Measurements from ENCODE around the gene AGPAT3.

GRCh38 chr21:43954042-43954441 is 89.0 kb downstream of the AGPAT3 start:
- TF ChIP-seq EP300 (IDR thresholded peaks at IDR 0.05) = no peak
- no peak for TF ChIP-seq CTCF (IDR thresholded peaks at IDR 0.05)

Data from ovary (tissue), 3 donors.